ENCODE results near the gene SNAP29.

SNAP29 gene

GRCh38 chr22:20875296-20875695 lies 16.5 kb downstream of the SNAP29 start:
- in situ Hi-C loops (cut with MboI; ENCODE audit: low sequenced_read_pairs, unreplicated experiment): no loop called here
- no peak for TF ChIP-seq CTCF (IDR thresholded peaks at IDR 0.05; ENCODE audit: borderline replicate concordance, control extremely low read depth, extremely low read depth, insufficient read depth, missing control alignments)
- DNase-seq (ENCODE audit: low spot score): no peak

GRCh38 chr22:20877715-20878114 lies 18.9 kb downstream of the SNAP29 start:
- in situ Hi-C loops (cut with MboI; ENCODE audit: low sequenced_read_pairs, unreplicated experiment): no loop called here
- DNase-seq (ENCODE audit: low spot score): no peak
- TF ChIP-seq CTCF (IDR thresholded peaks at IDR 0.05; ENCODE audit: borderline replicate concordance, control extremely low read depth, extremely low read depth, insufficient read depth, missing control alignments): no peak

- in situ Hi-C loops (cut with MboI; ENCODE audit: low sequenced_read_pairs, unreplicated experiment): no loop called here
- no peak for DNase-seq (ENCODE audit: low spot score)
- TF ChIP-seq CTCF (IDR thresholded peaks at IDR 0.05; ENCODE audit: borderline replicate concordance, control extremely low read depth, extremely low read depth, insufficient read depth, missing control alignments): no peak
Measured at GRCh38 chr22:20881231-20881630, 22.4 kb downstream of the SNAP29 start.

- in situ Hi-C loops (cut with MboI; ENCODE audit: low sequenced_read_pairs, unreplicated experiment): no loop called here
- TF ChIP-seq CTCF (IDR thresholded peaks at IDR 0.05; ENCODE audit: borderline replicate concordance, control extremely low read depth, extremely low read depth, insufficient read depth, missing control alignments): no peak
- no peak for DNase-seq (ENCODE audit: low spot score)
Measured at GRCh38 chr22:20881869-20882815, 23.3 kb downstream of the SNAP29 start.

GRCh38 chr22:20882855-20883254 lies 24.0 kb downstream of the SNAP29 start:
- in situ Hi-C loops (cut with MboI; ENCODE audit: low sequenced_read_pairs, unreplicated experiment): no loop called here
- DNase-seq (ENCODE audit: low spot score): no peak
- no peak for TF ChIP-seq CTCF (IDR thresholded peaks at IDR 0.05; ENCODE audit: borderline replicate concordance, control extremely low read depth, extremely low read depth, insufficient read depth, missing control alignments)

- in situ Hi-C loops (cut with MboI; ENCODE audit: low sequenced_read_pairs, unreplicated experiment): no loop called here
- TF ChIP-seq CTCF (IDR thresholded peaks at IDR 0.05; ENCODE audit: borderline replicate concordance, control extremely low read depth, extremely low read depth, insufficient read depth, missing control alignments): no peak
- no peak for DNase-seq (ENCODE audit: low spot score)
Measured at GRCh38 chr22:20884454-20884853, 25.6 kb downstream of the SNAP29 start.
